Ishikawa (cell line): ENCODE data around the gene LY9.

ENCODE experiments used
- CREB1 ChIP-seq: IDR thresholded peaks from 2 replicates; pipeline ENCODE4 v1.6.1; 2012; ENCODE audit warnings: low read depth
- EP300 ChIP-seq: IDR thresholded peaks from 2 replicates; pipeline ENCODE4 v1.6.1; 2012; ENCODE audit warnings: borderline replicate concordance
- FOXM1 ChIP-seq: IDR thresholded peaks from 2 replicates; pipeline ENCODE4 v1.6.1; 2012; ENCODE audit warnings: low read depth, borderline replicate concordance
- TCF12 ChIP-seq: IDR thresholded peaks from 2 replicates; pipeline ENCODE4 v1.6.1; 2012; ENCODE audit warnings: low read depth
- ZBTB7A ChIP-seq: IDR thresholded peaks from 2 replicates; pipeline ENCODE4 v1.6.1; 2012; ENCODE audit warnings: low read depth

- no peak for TF ChIP-seq EP300
- TF ChIP-seq FOXM1: no peak
- no peak for TF ChIP-seq CREB1
- no peak for TF ChIP-seq ZBTB7A
- TF ChIP-seq TCF12: no peak
These were observed 16.2 kb upstream of the LY9 start for GRCh38 chr1:160779626-160780397.
